Neural cell (in vitro differentiated cells): ENCODE results near the gene RNF138. TPM values are rescaled to one million over a fixed set of nuclear protein-coding genes. Genes with fewer than 3 reads are reported as not detected.
"Not testable (repeated sequence)": the region's sequence is repeated elsewhere in the genome, so short reads cannot be mapped to it uniquely, and the experiment has no call there.

ENCODE experiments used
- H2AFZ ChIP-seq: fragments of 200-600, 300-800 bp; sonication (generic), shearing (Covaris generic); 2 replicates; pipeline ENCODE4 v1.6.0; 2014; ENCODE audit warnings: low read depth, mild to moderate bottlenecking, antibody characterized with exemption, low read length, moderate library complexity
- H3F3A ChIP-seq: fragments of 200-600 bp; shearing (Covaris generic); 2 replicates; pipeline ENCODE4 v1.6.1; 2016; ENCODE audit warnings: mild to moderate bottlenecking, moderate library complexity, mixed read lengths, antibody characterized with exemption, low read length; ENCODE audit not compliant: insufficient read depth, poor library complexity, severe bottlenecking
- H3K27ac ChIP-seq: fragments of 200-600, 300-800 bp; sonication (generic), shearing (Covaris generic); 2 replicates; pipeline ENCODE4 v1.5.1; 2014; ENCODE audit warnings: mild to moderate bottlenecking, low read length, moderate library complexity
- H3K27me3 ChIP-seq: fragments of 300-800, 200-600 bp; sonication (generic), shearing (Covaris generic); 2 replicates; pipeline ENCODE4 v1.6.0; 2014; ENCODE audit warnings: mild to moderate bottlenecking, low read depth, low read length, moderate library complexity; ENCODE audit not compliant: insufficient read depth
- H3K36me3 ChIP-seq: fragments of 300-800, 200-600 bp; sonication (generic), shearing (Covaris generic); 2 replicates; pipeline ENCODE4 v1.5.1; 2014; ENCODE audit warnings: mild to moderate bottlenecking, antibody characterized with exemption, low read length, moderate library complexity; ENCODE audit not compliant: insufficient read depth
- H3K4me2 ChIP-seq: fragments of 300-800, 200-600 bp; sonication (generic), shearing (Covaris generic); 2 replicates; pipeline ENCODE4 v1.6.0; 2014; ENCODE audit warnings: mild to moderate bottlenecking, low read length
- H3K4me3 ChIP-seq: fragments of 300-800, 200-600 bp; sonication (generic), shearing (Covaris generic); 2 replicates; pipeline ENCODE4 v1.5.1; 2014; ENCODE audit warnings: mild to moderate bottlenecking, low read length, moderate library complexity
- H3K79me2 ChIP-seq: fragments of 200-600 bp; shearing (Covaris generic); replicated peaks from 2 replicates; pipeline ENCODE4 v1.6.0; 2014; ENCODE audit warnings: mild to moderate bottlenecking, low read length, moderate library complexity; ENCODE audit not compliant: insufficient read depth
- H3K9ac ChIP-seq: fragments of 300-800, 200-600 bp; sonication (generic), shearing (Covaris generic); 2 replicates; pipeline ENCODE4 v1.6.1; 2016; ENCODE audit warnings: mild to moderate bottlenecking, low read length, mixed read lengths
- H3K9me2 ChIP-seq: fragments of 200-600 bp; shearing (Covaris generic); 2 replicates; pipeline ENCODE4 v1.6.1; 2016; ENCODE audit warnings: mild to moderate bottlenecking, low read length, mixed read lengths; ENCODE audit not compliant: insufficient read depth
- H3K9me3 ChIP-seq: fragments of 200-600, 300-800 bp; sonication (generic), shearing (Covaris generic); 2 replicates; pipeline ENCODE4 v1.6.1; 2016; ENCODE audit warnings: mild to moderate bottlenecking, mixed run types, low read length, moderate library complexity, mixed read lengths
- H4K20me1 ChIP-seq: fragments of 200-600 bp; shearing (Covaris generic); 2 replicates; pipeline ENCODE4 v1.6.1; 2016; ENCODE audit warnings: mild to moderate bottlenecking, mixed run types; ENCODE audit not compliant: insufficient read depth
- EP300 ChIP-seq: fragments of 450-650 bp; conservative IDR thresholded peaks from 2 replicates; pipeline ENCODE4 v1.6.1; 2014; ENCODE audit warnings: antibody characterized with exemption, mild to moderate bottlenecking, moderate library complexity; ENCODE audit not compliant: poor library complexity, severe bottlenecking
- EZH2 ChIP-seq: fragments of 200-600, 300-800 bp; shearing (Covaris generic), sonication (generic); IDR thresholded peaks from 2 replicates; pipeline ENCODE4 v1.6.1; 2014; ENCODE audit warnings: antibody characterized with exemption, low read length, borderline replicate concordance, mild to moderate bottlenecking; ENCODE audit not compliant: insufficient read depth, poor library complexity, severe bottlenecking
- MXI1 ChIP-seq: fragments of 450-650 bp; conservative IDR thresholded peaks from 2 replicates; pipeline ENCODE4 v1.6.1; 2014; ENCODE audit warnings: antibody characterized with exemption, mild to moderate bottlenecking; ENCODE audit not compliant: poor library complexity, severe bottlenecking
- POLR2AphosphoS5 ChIP-seq: IDR thresholded peaks from 2 replicates; pipeline ENCODE4 v1.6.1; 2012
- RAD21 ChIP-seq: fragments of 450-650 bp; conservative IDR thresholded peaks from 2 replicates; pipeline ENCODE4 v1.6.1; 2014; ENCODE audit warnings: antibody characterized with exemption, mild to moderate bottlenecking, moderate library complexity
- SMC3 ChIP-seq: fragments of 450-650 bp; conservative IDR thresholded peaks from 2 replicates; pipeline ENCODE4 v1.6.1; 2014; ENCODE audit warnings: antibody characterized with exemption, mild to moderate bottlenecking, moderate library complexity; ENCODE audit not compliant: poor library complexity
- TAF1 ChIP-seq: IDR thresholded peaks from 2 replicates; pipeline ENCODE4 v1.6.1; 2012; ENCODE audit warnings: low read depth
- polyA plus RNA-seq: library from polyadenylated mRNA; depleted of rRNA; stranded (reverse); fragments of >200 nt; gene quantifications from 2 replicates; pipeline ENCODE4 v1.2.3, GENCODE V29; 2014
- TF ChIP-seq, protein P1 (sequence below): fragments of 450-650 bp; IDR thresholded peaks from 2 replicates; pipeline ENCODE4 v1.5.1; 2014; ENCODE audit warnings: antibody characterized with exemption, mild to moderate bottlenecking, moderate library complexity; ENCODE audit not compliant: poor library complexity, severe bottlenecking
- TF ChIP-seq, protein P2 (sequence below): IDR thresholded peaks from 2 replicates; pipeline ENCODE4 v1.6.1; 2012; ENCODE audit warnings: borderline replicate concordance

The RNF138 gene
- polyA plus RNA-seq, 1 donor from 2014 or later, result 40.3 TPM

DNA sequence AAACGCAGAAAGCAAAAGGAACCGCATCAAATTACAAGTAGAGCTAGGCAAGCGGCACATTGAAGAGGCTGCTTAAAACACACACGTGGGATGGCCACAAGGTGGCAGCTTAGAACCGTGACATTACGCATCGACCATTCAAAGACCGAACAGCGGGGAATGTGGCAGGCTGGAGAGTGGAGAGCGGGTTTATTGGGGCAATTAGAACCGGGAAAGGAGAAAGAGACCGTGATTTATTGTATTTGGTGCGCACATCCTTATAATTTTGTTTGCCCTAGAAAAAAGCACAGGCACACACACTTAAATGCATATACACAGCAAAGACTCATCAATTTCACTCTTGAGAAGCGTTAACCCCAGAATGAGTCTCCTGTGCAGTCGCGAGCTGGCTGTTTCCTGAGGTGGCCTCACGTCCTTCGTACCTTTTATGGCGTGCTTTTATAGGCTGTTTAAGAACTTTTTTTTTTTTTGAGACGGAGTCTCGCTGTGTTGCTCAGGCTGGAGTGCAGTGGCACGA, 66.5 kb downstream of the RNF138 start:
- H3K27ac ChIP-seq, result no peak overlapping the region
- no peaks in the 10 kb centered on the region for H3K36me3 ChIP-seq
- H3K4me3 ChIP-seq, result peak overlapping the region; percentile 40
- H3K9ac ChIP-seq, result no peak overlapping the region
- H3F3A ChIP-seq, result no peaks in the 10 kb centered on the region
- no peaks in the 10 kb centered on the region for H3K79me2 ChIP-seq
- no peaks in the 10 kb centered on the region for H3K9me2 ChIP-seq
- no peaks in the 10 kb centered on the region for H3K27me3 ChIP-seq
- H4K20me1 ChIP-seq, result no peaks in the 10 kb centered on the region
- TF ChIP-seq, protein P1, sequence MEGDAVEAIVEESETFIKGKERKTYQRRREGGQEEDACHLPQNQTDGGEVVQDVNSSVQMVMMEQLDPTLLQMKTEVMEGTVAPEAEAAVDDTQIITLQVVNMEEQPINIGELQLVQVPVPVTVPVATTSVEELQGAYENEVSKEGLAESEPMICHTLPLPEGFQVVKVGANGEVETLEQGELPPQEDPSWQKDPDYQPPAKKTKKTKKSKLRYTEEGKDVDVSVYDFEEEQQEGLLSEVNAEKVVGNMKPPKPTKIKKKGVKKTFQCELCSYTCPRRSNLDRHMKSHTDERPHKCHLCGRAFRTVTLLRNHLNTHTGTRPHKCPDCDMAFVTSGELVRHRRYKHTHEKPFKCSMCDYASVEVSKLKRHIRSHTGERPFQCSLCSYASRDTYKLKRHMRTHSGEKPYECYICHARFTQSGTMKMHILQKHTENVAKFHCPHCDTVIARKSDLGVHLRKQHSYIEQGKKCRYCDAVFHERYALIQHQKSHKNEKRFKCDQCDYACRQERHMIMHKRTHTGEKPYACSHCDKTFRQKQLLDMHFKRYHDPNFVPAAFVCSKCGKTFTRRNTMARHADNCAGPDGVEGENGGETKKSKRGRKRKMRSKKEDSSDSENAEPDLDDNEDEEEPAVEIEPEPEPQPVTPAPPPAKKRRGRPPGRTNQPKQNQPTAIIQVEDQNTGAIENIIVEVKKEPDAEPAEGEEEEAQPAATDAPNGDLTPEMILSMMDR, result peak; percentile 96
- TF ChIP-seq SMC3 (peak; percentile 96), EP300 (no peak), RAD21 (peak; percentile 97), POLR2AphosphoS5 (peak; percentile 17), EZH2 (no peak), MXI1 (peak; percentile 32)
- TF ChIP-seq, protein P2, sequence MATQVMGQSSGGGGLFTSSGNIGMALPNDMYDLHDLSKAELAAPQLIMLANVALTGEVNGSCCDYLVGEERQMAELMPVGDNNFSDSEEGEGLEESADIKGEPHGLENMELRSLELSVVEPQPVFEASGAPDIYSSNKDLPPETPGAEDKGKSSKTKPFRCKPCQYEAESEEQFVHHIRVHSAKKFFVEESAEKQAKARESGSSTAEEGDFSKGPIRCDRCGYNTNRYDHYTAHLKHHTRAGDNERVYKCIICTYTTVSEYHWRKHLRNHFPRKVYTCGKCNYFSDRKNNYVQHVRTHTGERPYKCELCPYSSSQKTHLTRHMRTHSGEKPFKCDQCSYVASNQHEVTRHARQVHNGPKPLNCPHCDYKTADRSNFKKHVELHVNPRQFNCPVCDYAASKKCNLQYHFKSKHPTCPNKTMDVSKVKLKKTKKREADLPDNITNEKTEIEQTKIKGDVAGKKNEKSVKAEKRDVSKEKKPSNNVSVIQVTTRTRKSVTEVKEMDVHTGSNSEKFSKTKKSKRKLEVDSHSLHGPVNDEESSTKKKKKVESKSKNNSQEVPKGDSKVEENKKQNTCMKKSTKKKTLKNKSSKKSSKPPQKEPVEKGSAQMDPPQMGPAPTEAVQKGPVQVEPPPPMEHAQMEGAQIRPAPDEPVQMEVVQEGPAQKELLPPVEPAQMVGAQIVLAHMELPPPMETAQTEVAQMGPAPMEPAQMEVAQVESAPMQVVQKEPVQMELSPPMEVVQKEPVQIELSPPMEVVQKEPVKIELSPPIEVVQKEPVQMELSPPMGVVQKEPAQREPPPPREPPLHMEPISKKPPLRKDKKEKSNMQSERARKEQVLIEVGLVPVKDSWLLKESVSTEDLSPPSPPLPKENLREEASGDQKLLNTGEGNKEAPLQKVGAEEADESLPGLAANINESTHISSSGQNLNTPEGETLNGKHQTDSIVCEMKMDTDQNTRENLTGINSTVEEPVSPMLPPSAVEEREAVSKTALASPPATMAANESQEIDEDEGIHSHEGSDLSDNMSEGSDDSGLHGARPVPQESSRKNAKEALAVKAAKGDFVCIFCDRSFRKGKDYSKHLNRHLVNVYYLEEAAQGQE, result no peak
- H2AFZ ChIP-seq, result no peak overlapping the region
- H3K4me2 ChIP-seq, result no peak overlapping the region
- H3K9me3 ChIP-seq, result no peaks in the 10 kb centered on the region

DNA sequence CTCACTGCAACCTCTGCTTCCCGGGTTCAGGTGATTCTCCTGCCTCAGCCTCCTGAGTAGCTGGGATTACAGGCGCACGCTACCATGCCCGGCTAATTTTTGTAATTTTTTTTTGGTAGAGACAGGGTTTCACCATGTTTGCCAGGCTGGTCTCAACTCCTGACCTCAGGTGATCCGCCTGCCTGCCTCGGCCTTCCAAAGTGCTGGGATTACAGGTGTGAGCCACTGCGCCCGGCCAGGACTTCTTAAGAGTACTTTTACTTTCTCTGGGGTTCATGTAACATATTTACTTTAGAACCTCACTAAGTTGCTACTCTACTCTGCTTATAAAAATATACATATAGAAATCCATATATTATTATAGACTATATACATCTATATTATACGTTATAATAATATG, 67.0 kb downstream of the RNF138 start:
- H3K36me3 ChIP-seq, H4K20me1 ChIP-seq, H3K27ac ChIP-seq, H2AFZ ChIP-seq, H3K79me2 ChIP-seq, H3K27me3 ChIP-seq, H3K9me2 ChIP-seq, H3K9me3 ChIP-seq, H3F3A ChIP-seq, H3K4me3 ChIP-seq, H3K4me2 ChIP-seq, H3K9ac ChIP-seq: not testable (repeated sequence)

DNA sequence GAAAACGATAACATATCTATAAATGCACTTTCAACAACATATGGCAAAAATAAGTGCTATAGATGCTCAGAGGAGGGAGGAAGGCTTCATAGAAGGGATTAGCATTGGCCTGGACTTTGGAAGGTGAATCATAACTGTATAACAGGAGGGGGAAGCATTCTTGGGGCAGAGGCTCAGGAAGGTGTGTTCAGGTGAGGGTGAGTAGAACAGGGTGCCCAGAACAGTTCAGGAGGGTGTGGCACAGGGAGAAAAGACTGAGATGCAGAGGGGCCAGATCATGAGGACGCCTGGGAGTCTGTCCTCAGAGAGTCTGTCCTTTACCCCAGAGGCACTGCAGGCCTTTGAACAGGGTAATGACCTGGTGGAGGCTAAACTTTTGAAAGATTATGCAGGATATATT, 68.9 kb downstream of the RNF138 start:
- H3F3A ChIP-seq, result no peaks in the 10 kb centered on the region
- H3K4me3 ChIP-seq, result no peak overlapping the region
- no peak overlapping the region for H3K9ac ChIP-seq
- H3K27ac ChIP-seq, result no peak overlapping the region
- H3K27me3 ChIP-seq, result no peaks in the 10 kb centered on the region
- no peaks in the 10 kb centered on the region for H4K20me1 ChIP-seq
- no peak overlapping the region for H3K4me2 ChIP-seq
- no peaks in the 10 kb centered on the region for H3K36me3 ChIP-seq
- no peak for TF ChIP-seq SMC3
- TF ChIP-seq POLR2AphosphoS5, result no peak
- TF ChIP-seq EP300, result no peak
- no peak for TF ChIP-seq MXI1
- TF ChIP-seq, protein P2, result no peak
- no peak for TF ChIP-seq RAD21
- no peak for TF ChIP-seq EZH2
- no peak for TF ChIP-seq TAF1
- no peaks in the 10 kb centered on the region for H3K9me2 ChIP-seq
- H3K9me3 ChIP-seq, result no peaks in the 10 kb centered on the region
- H2AFZ ChIP-seq, result no peak overlapping the region
- H3K79me2 ChIP-seq, result no peaks in the 10 kb centered on the region
